GOT3 (cell line): ENCODE results near the gene KDR.

Experiments used
- DNase-seq: peaks from one replicate; lab custom pipeline; 2025; ENCODE audit warnings: mixed read lengths; lab: John Stamatoyannopoulos, UW

KDR gene

GRCh38 chr4:55029821-55030503 lies 95.4 kb downstream of the KDR start:
- no peak for DNase-seq

GRCh38 chr4:55029321-55029720 lies 96.1 kb downstream of the KDR start:
- DNase-seq: no peak
